B cell (primary cell): Measurements from ENCODE around the gene EP400. TPM values are rescaled to one million over a fixed set of nuclear protein-coding genes. Genes with fewer than 3 reads are reported as not detected.
"Not testable (repeated sequence)": the region's sequence is repeated elsewhere in the genome, so short reads cannot be mapped to it uniquely, and the experiment has no call there.

Experiments used
- ATAC-seq: fragments of 200-7000 bp; cut with Tn5 transposase; one replicate; pipeline ENCODE4 v1.10.0; 2021; ENCODE audit warnings: low read depth, mild to moderate bottlenecking, moderate number of reproducible peaks, moderate library complexity
- CTCF ChIA-PET: fragments of 350-600 bp; sonication (Branson Sonifier 250); formaldehyde crosslinking; loops from one replicate; lab custom pipeline; 2021; ENCODE audit warnings: antibody characterized with exemption, inconsistent platforms; lab: Charles Lee
- POLR2A ChIA-PET: fragments of 350-600 bp; sonication (Branson Sonifier 250); formaldehyde crosslinking; loops from one replicate; lab custom pipeline; 2021; ENCODE audit warnings: antibody characterized with exemption; lab: Charles Lee
- DNase-seq: peaks from one replicate; pipeline ENCODE4 v3.0.0; 2013
- H2AFZ ChIP-seq: 2 replicates; pipeline ENCODE4 v1.6.1; 2012; ENCODE audit warnings: mild to moderate bottlenecking, low read depth, low read length; ENCODE audit not compliant: insufficient read depth, poor library complexity, severe bottlenecking
- H3K27ac ChIP-seq, 2 donors: 1 replicate in 1 of 2; 2 replicates in 1 of 2; pipeline ENCODE4 v1.5.1; 2012 to 2013; ENCODE audit warnings: low read length in 2 of 2, mild to moderate bottlenecking in 2 of 2, moderate library complexity in 1 of 2
- H3K27me3 ChIP-seq, 4 experiments: fragments of 200-600 bp in 1 of 4; sonication (generic) in 1 of 4; replicated peaks in 1 of 4; 1 replicate in 2 of 4; 2 replicates in 2 of 4; pipeline versions ENCODE4 v1.6.1 to v1.7.0; 2013 to 2016; ENCODE audit warnings: low read length in 3 of 4, mild to moderate bottlenecking in 2 of 4, mixed read lengths in 1 of 4, moderate library complexity in 1 of 4; ENCODE audit not compliant: insufficient read depth in 4 of 4, control insufficient read depth in 3 of 4; ENCODE audit errors: control extremely low read depth in 1 of 4
- H3K36me3 ChIP-seq, 2 experiments: replicated peaks in 1 of 2; 1 replicate in 1 of 2; 2 replicates in 1 of 2; pipeline versions ENCODE4 v1.6.1 to v1.7.1; 2013; ENCODE audit warnings: low read length in 1 of 2; ENCODE audit not compliant: insufficient read depth in 2 of 2, control insufficient read depth in 1 of 2; ENCODE audit errors: control extremely low read depth in 1 of 2, extremely low read depth in 1 of 2
- H3K4me1 ChIP-seq, 2 donors: fragments of 200-600 bp in 1 of 2; sonication (generic) in 1 of 2; 1 replicate in 1 of 2; 2 replicates in 1 of 2; pipeline versions ENCODE4 v1.5.1 to v1.6.1; 2013 to 2017; ENCODE audit warnings: low read length in 2 of 2; ENCODE audit not compliant: control insufficient read depth in 2 of 2, insufficient read depth in 2 of 2
- H3K4me2 ChIP-seq: replicated peaks from 2 replicates; pipeline ENCODE3; 2012; ENCODE audit warnings: mild to moderate bottlenecking, low read depth, low read length; ENCODE audit not compliant: poor library complexity, severe bottlenecking
- H3K4me3 ChIP-seq, 5 experiments: fragments of 200-600 bp in 1 of 5; sonication (generic) in 1 of 5; 1 replicate in 3 of 5; 2 replicates in 2 of 5; pipeline versions ENCODE4 v1.5.1 to v1.7.0; 2011 to 2016; ENCODE audit warnings: low read length in 4 of 5, mild to moderate bottlenecking in 4 of 5, low read depth in 2 of 5, control low read depth in 1 of 5, moderate library complexity in 1 of 5; ENCODE audit not compliant: insufficient read depth in 1 of 5; ENCODE audit errors: control extremely low read depth in 1 of 5, extremely low read depth in 1 of 5
- H3K79me2 ChIP-seq: fragments of 200-600 bp; sonication (generic); one replicate; pipeline ENCODE4 v1.6.0; 2016; ENCODE audit warnings: low read length; ENCODE audit not compliant: control insufficient read depth, insufficient read depth
- H3K9ac ChIP-seq: fragments of 200-600 bp; sonication (generic); 2 replicates; pipeline ENCODE4 v1.6.1; 2017; ENCODE audit warnings: mild to moderate bottlenecking, low read length, moderate library complexity
- H3K9me3 ChIP-seq, 3 donors: one replicate each; pipeline versions ENCODE4 v1.6.1 to v1.7.1; 2013; ENCODE audit warnings: low read length in 2 of 3; ENCODE audit not compliant: control insufficient read depth in 2 of 3, insufficient read depth in 1 of 3; ENCODE audit errors: control extremely low read depth in 1 of 3
- H4K20me1 ChIP-seq: 2 replicates; pipeline ENCODE4 v1.6.0; 2012; ENCODE audit warnings: mild to moderate bottlenecking, low read length; ENCODE audit not compliant: insufficient read depth, control insufficient read depth, poor library complexity, severe bottlenecking
- H3K27ac Mint-ChIP-seq: one replicate; pipeline ENCODE4 v1.8.0; 2021; ENCODE audit warnings: mixed read lengths
- H3K27me3 Mint-ChIP-seq: one replicate; pipeline ENCODE4 v1.8.0; 2021; ENCODE audit warnings: mixed read lengths
- H3K4me1 Mint-ChIP-seq: one replicate; pipeline ENCODE4 v1.8.0; 2021; ENCODE audit warnings: mixed read lengths
- H3K4me3 Mint-ChIP-seq: one replicate; pipeline ENCODE4 v1.8.0; 2021; ENCODE audit warnings: mixed read lengths
- H3K9me3 Mint-ChIP-seq: one replicate; pipeline ENCODE4 v1.8.0; 2022; ENCODE audit warnings: mixed read lengths; ENCODE audit not compliant: insufficient read depth
- CTCF ChIP-seq: fragments of 200-600 bp; IDR thresholded peaks from one replicate; pipeline ENCODE4 v1.8.0; 2022; ENCODE audit warnings: antibody characterized with exemption, mild to moderate bottlenecking
- EZH2 ChIP-seq: IDR thresholded peaks from 2 replicates; pipeline ENCODE4 v1.6.1; 2012; ENCODE audit warnings: borderline replicate concordance, low read depth, mild to moderate bottlenecking, moderate library complexity, low read length; ENCODE audit not compliant: insufficient read depth, poor library complexity, severe bottlenecking
- WGBS: methylation state at CpG from one replicate; pipeline ENCODE4 v1.1.5; 2013; ENCODE audit warnings: missing lambda C conversion rate; ENCODE audit not compliant: insufficient coverage; 5-methylcytosine and 5-hydroxymethylcytosine counted together
- intact Hi-C: fragments of 100-400 bp; cut with micrococcal nuclease; formaldehyde crosslinking; loops from one replicate; pipeline ENCODE4 v1.10.0; 2022
- polyA plus RNA-seq: library from polyadenylated mRNA; depleted of rRNA; stranded (reverse); fragments of >200 nt; gene quantifications from 2 replicates; pipeline ENCODE4 v1.2.3, GENCODE V29; 2012
- total RNA-seq, 2 donors: library from RNA; stranded (reverse); fragments of 120-200 nt in 1 of 2; gene quantifications; 1 replicate in 1 of 2; 2 replicates in 1 of 2; pipeline versions ENCODE4 v1.2.3 to v1.2.4, GENCODE V29; 2013 to 2022

EP400 gene
- total and polyA plus RNA-seq, 2 donors (not counting 1 experiment from before 2014, with no cell fraction given): 17.3 to 82.2 TPM

GRCh38 chr12:132100306-132101065, 150.7 kb downstream of the EP400 start:
- H3K4me3 Mint-ChIP-seq: no peak overlapping the region
- H3K9me3 Mint-ChIP-seq: no peaks in the 10 kb centered on the region
- no peaks in the 10 kb centered on the region for H3K4me1 ChIP-seq
- no peak overlapping the region for H3K4me3 ChIP-seq
- no peak overlapping the region for H3K27ac ChIP-seq
- TF ChIP-seq EZH2: no peak
- TF ChIP-seq CTCF: no peak
- no peak overlapping the region for H3K27ac Mint-ChIP-seq
- H3K36me3 ChIP-seq: peaks cover 1 to 21% of the 10 kb centered on the region in 2 experiments
- no peak overlapping the region for H2AFZ ChIP-seq
- no peaks in the 10 kb centered on the region for H3K27me3 ChIP-seq
- 99% methylated on average over 10 of the region's 13 CpGs for whole genome bisulfite sequencing
- H3K4me2 ChIP-seq: no peak overlapping the region
- no peak for DNase-seq
- H3K9me3 ChIP-seq: peaks cover 0 to 7% (median 0%) of the 10 kb centered on the region in 3 donors
- no peaks in the 10 kb centered on the region for H4K20me1 ChIP-seq
- no peaks in the 10 kb centered on the region for H3K27me3 Mint-ChIP-seq
- H3K9ac ChIP-seq: no peak overlapping the region
- peaks cover 4% of the 10 kb centered on the region for H3K79me2 ChIP-seq
- intact Hi-C loops: no loop called here
- H3K4me1 Mint-ChIP-seq: peaks cover 7% of the 10 kb centered on the region
- ChIA-PET CTCF (no interaction called here), POLR2A (interaction anchor here (0.6 kb wide), 1 partner anchor 415 kb away, joined by 4 read pairs; no protein-coding TSS in a partner anchor)
- ATAC-seq: no peak

GRCh38 chr12:132102297-132102696, 152.6 kb downstream of the EP400 start:
- 97% methylated on average over 3 of the region's 9 CpGs for WGBS
- H3K27me3 Mint-ChIP-seq: no peaks in the 10 kb centered on the region
- Histone ChIP-seq H3K4me3 (no peak overlapping the region), H3K4me2 (no peak overlapping the region), H3K36me3 (peaks cover 0 to 25% of the 10 kb centered on the region in 2 experiments), H3K27ac (no peak overlapping the region), H3K9ac (no peak overlapping the region), H3K9me3 (no peaks in the 10 kb centered on the region), H4K20me1 (no peaks in the 10 kb centered on the region), H3K4me1 (no peaks in the 10 kb centered on the region), H3K27me3 (no peaks in the 10 kb centered on the region), H3K79me2 (no peaks in the 10 kb centered on the region), H2AFZ (no peak overlapping the region)
- DNase-seq (no peak), ATAC-seq (no peak)
- intact Hi-C loops: no loop called here
- peaks cover 1% of the 10 kb centered on the region for H3K4me1 Mint-ChIP-seq
- TF ChIP-seq EZH2 (no peak), CTCF (no peak)
- no peak overlapping the region for H3K4me3 Mint-ChIP-seq
- POLR2A ChIA-PET: no interaction called here
- CTCF ChIA-PET: no interaction called here
- no peak overlapping the region for H3K27ac Mint-ChIP-seq
- H3K9me3 Mint-ChIP-seq: no peaks in the 10 kb centered on the region

GRCh38 chr12:132103072-132103471, 153.3 kb downstream of the EP400 start:
- H4K20me1 ChIP-seq, H3K4me3 ChIP-seq, H3K79me2 ChIP-seq, H3K27ac ChIP-seq, H3K4me3 Mint-ChIP-seq, H3K4me1 ChIP-seq, H3K27ac Mint-ChIP-seq, intact Hi-C loops, DNase-seq, H3K4me1 Mint-ChIP-seq, H3K9ac ChIP-seq, ATAC-seq, H3K4me2 ChIP-seq, H3K9me3 ChIP-seq, CTCF ChIA-PET, H2AFZ ChIP-seq, H3K27me3 ChIP-seq, H3K9me3 Mint-ChIP-seq, POLR2A ChIA-PET, H3K27me3 Mint-ChIP-seq: not testable (repeated sequence)
- WGBS: 91% methylated on average over 14 of the region's 14 CpGs
- peaks cover 0 to 24% of the 10 kb centered on the region in 2 experiments for H3K36me3 ChIP-seq
